H9 (cell line): ENCODE results near the gene PATL1. TPM values are rescaled to one million over a fixed set of nuclear protein-coding genes. Genes with fewer than 3 reads are reported as not detected.
"Not testable (repeated sequence)": the region's sequence is repeated elsewhere in the genome, so short reads cannot be mapped to it uniquely, and the experiment has no call there.

ENCODE experiments used
- DNase-seq: peaks from one replicate; pipeline ENCODE4 v3.0.0-alpha.2; 2017
- H2AFZ ChIP-seq: one replicate; pipeline ENCODE4 v1.6.1; 2013; ENCODE audit warnings: mild to moderate bottlenecking, low read length, control low read depth, moderate library complexity
- H2AK5ac ChIP-seq: 2 replicates; pipeline ENCODE4 v1.6.1; 2013; ENCODE audit warnings: low read length, control low read depth, mixed read lengths; ENCODE audit not compliant: insufficient read length
- H2BK120ac ChIP-seq: one replicate; pipeline ENCODE4 v1.6.1; 2013; ENCODE audit warnings: low read depth, mild to moderate bottlenecking, low read length, control low read depth, inconsistent platforms; ENCODE audit not compliant: poor library complexity, severe bottlenecking
- H2BK12ac ChIP-seq: 2 replicates; pipeline ENCODE4 v1.6.1; 2013; ENCODE audit warnings: low read length, control low read depth, mixed read lengths, low read depth; ENCODE audit not compliant: insufficient read length
- H2BK15ac ChIP-seq: 2 replicates; pipeline ENCODE4 v1.6.1; 2013; ENCODE audit warnings: low read depth, low read length, control low read depth
- H2BK20ac ChIP-seq: one replicate; pipeline ENCODE4 v1.6.1; 2013; ENCODE audit warnings: low read depth, mild to moderate bottlenecking, low read length, control low read depth, inconsistent platforms; ENCODE audit not compliant: poor library complexity, severe bottlenecking
- H2BK5ac ChIP-seq: 2 replicates; pipeline ENCODE4 v1.6.1; 2013; ENCODE audit warnings: low read length, control low read depth, mixed read lengths; ENCODE audit not compliant: insufficient read length
- H3K14ac ChIP-seq: 2 replicates; pipeline ENCODE4 v1.6.1; 2013; ENCODE audit warnings: low read length, control low read depth; ENCODE audit not compliant: insufficient read depth
- H3K18ac ChIP-seq: 2 replicates; pipeline ENCODE4 v1.6.1; 2013; ENCODE audit warnings: low read depth, mild to moderate bottlenecking, mixed read lengths, low read length, control low read depth; ENCODE audit not compliant: insufficient read length
- H3K23ac ChIP-seq: 2 replicates; pipeline ENCODE4 v1.6.1; 2013; ENCODE audit warnings: low read length, control low read depth, mixed read lengths, low read depth; ENCODE audit not compliant: insufficient read length
- H3K23me2 ChIP-seq: 2 replicates; pipeline ENCODE4 v1.6.1; 2013; ENCODE audit warnings: low read depth, mild to moderate bottlenecking, mixed read lengths, low read length, control low read depth; ENCODE audit not compliant: insufficient read length, poor library complexity, severe bottlenecking
- H3K27ac ChIP-seq: 2 replicates; pipeline ENCODE4 v1.5.1; 2013; ENCODE audit warnings: low read length, control low read depth, mixed read lengths, low read depth; ENCODE audit not compliant: insufficient read length
- H3K27me3 ChIP-seq: 2 replicates; pipeline ENCODE4 v1.6.1; 2013; ENCODE audit warnings: low read length, control low read depth, inconsistent platforms; ENCODE audit not compliant: insufficient read depth
- H3K4ac ChIP-seq: 2 replicates; pipeline ENCODE4 v1.6.1; 2013; ENCODE audit warnings: low read depth, mild to moderate bottlenecking, control low read depth, inconsistent platforms, low read length, moderate library complexity
- H3K4me1 ChIP-seq: 2 replicates; pipeline ENCODE4 v1.6.1; 2013; ENCODE audit warnings: low read length, control low read depth, inconsistent platforms; ENCODE audit not compliant: insufficient read depth
- H3K4me2 ChIP-seq: 2 replicates; pipeline ENCODE4 v1.6.1; 2013; ENCODE audit warnings: low read length, control low read depth, mixed read lengths; ENCODE audit not compliant: insufficient read length, insufficient read depth
- H3K56ac ChIP-seq: 2 replicates; pipeline ENCODE4 v1.6.1; 2013; ENCODE audit warnings: low read depth, mild to moderate bottlenecking, mixed read lengths, low read length, control low read depth; ENCODE audit not compliant: insufficient read length
- H3K79me1 ChIP-seq: 2 replicates; pipeline ENCODE4 v1.6.1; 2013; ENCODE audit warnings: low read depth, mild to moderate bottlenecking, moderate library complexity, low read length, control low read depth, inconsistent platforms; ENCODE audit not compliant: insufficient read depth, poor library complexity, severe bottlenecking
- H3K79me2 ChIP-seq: 2 replicates; pipeline ENCODE4 v1.6.1; 2013; ENCODE audit warnings: low read length, control low read depth, inconsistent platforms; ENCODE audit not compliant: insufficient read depth
- H3K9ac ChIP-seq: 2 replicates; pipeline ENCODE4 v1.6.1; 2013; ENCODE audit warnings: low read length, control low read depth, mixed read lengths; ENCODE audit not compliant: insufficient read length; ENCODE audit errors: extremely low read depth
- H3K9me3 ChIP-seq: one replicate; pipeline ENCODE4 v1.6.1; 2013; ENCODE audit warnings: low read depth, low read length, inconsistent platforms; ENCODE audit not compliant: control insufficient read depth
- H3T11ph ChIP-seq: one replicate; pipeline ENCODE4 v1.6.1; 2013; ENCODE audit warnings: mild to moderate bottlenecking, low read length, control low read depth, inconsistent platforms
- H4K20me1 ChIP-seq: one replicate; pipeline ENCODE4 v1.6.1; 2013; ENCODE audit not compliant: control insufficient read depth, insufficient read length, insufficient read depth
- H4K5ac ChIP-seq: 2 replicates; pipeline ENCODE4 v1.6.1; 2013; ENCODE audit warnings: low read depth, mild to moderate bottlenecking, mixed read lengths, low read length, control low read depth; ENCODE audit not compliant: insufficient read length
- H4K8ac ChIP-seq: replicated peaks from 2 replicates; pipeline ENCODE4 v1.6.1; 2013; ENCODE audit warnings: low read length, control low read depth, mixed read lengths, low read depth; ENCODE audit not compliant: insufficient read length
- H4K91ac ChIP-seq: 2 replicates; pipeline ENCODE4 v1.6.1; 2013; ENCODE audit warnings: low read depth, mild to moderate bottlenecking, moderate library complexity, mixed read lengths, low read length, control low read depth; ENCODE audit not compliant: insufficient read length
- H3K27ac Mint-ChIP-seq, 3 experiments: 2 replicates in 2 of 3; 3 replicates in 1 of 3; pipeline ENCODE4 v1.8.0; 2020 to 2021; ENCODE audit warnings: mixed read lengths in 3 of 3, mild to moderate bottlenecking in 1 of 3, moderate library complexity in 1 of 3
- H3K27me3 Mint-ChIP-seq: 2 replicates; pipeline ENCODE4 v1.8.0; 2021; ENCODE audit warnings: low read depth, mild to moderate bottlenecking, moderate library complexity, mixed read lengths
- H3K36me3 Mint-ChIP-seq, 3 experiments: 2 replicates in 2 of 3; 3 replicates in 1 of 3; pipeline ENCODE4 v1.8.0; 2020 to 2021; ENCODE audit warnings: low read depth in 3 of 3, mixed read lengths in 3 of 3; ENCODE audit not compliant: insufficient read depth in 1 of 3
- H3K4me1 Mint-ChIP-seq, 2 experiments: 2 replicates each; pipeline ENCODE4 v1.8.0; 2020; ENCODE audit warnings: mixed read lengths in 2 of 2
- H3K4me3 Mint-ChIP-seq, 2 experiments: 2 replicates in 1 of 2; 3 replicates in 1 of 2; pipeline ENCODE4 v1.8.0; 2020 to 2021; ENCODE audit warnings: mild to moderate bottlenecking in 2 of 2, mixed read lengths in 2 of 2, moderate library complexity in 1 of 2
- H3K9me3 Mint-ChIP-seq, 2 experiments: 2 replicates in 1 of 2; 3 replicates in 1 of 2; pipeline ENCODE4 v1.8.0; 2020; ENCODE audit warnings: mild to moderate bottlenecking in 2 of 2, mixed read lengths in 2 of 2, moderate library complexity in 1 of 2
- CTCF ChIP-seq: fragments of 200-600 bp; sonication (generic); conservative IDR thresholded peaks from 3 replicates; pipeline ENCODE4 v1.8.0; 2021; ENCODE audit warnings: antibody characterized with exemption, mild to moderate bottlenecking
- WGBS: extraction: QIAGEN DNeasy Blood & Tissue Kit; methylation state at CpG from one replicate; pipeline ENCODE4 v1.1.7; 2013; ENCODE audit warnings: missing lambda C conversion rate, low lambda C conversion rate, mixed read lengths; ENCODE audit not compliant: insufficient read length; ENCODE audit errors: extremely low coverage; 5-methylcytosine and 5-hydroxymethylcytosine counted together
- total RNA-seq: library from RNA; stranded (reverse); gene quantifications from 2 replicates; pipeline ENCODE4 v1.2.1, GENCODE V29; 2021

Gene PATL1
- total RNA-seq, 1 experiment from 2014 or later, result 31.4 TPM

- H3K4me3 Mint-ChIP-seq, result no peak overlapping the region
- H2BK12ac ChIP-seq, result no peak overlapping the region
- H3T11ph ChIP-seq, result no peak overlapping the region
- no peak overlapping the region for H4K5ac ChIP-seq
- H3K27ac ChIP-seq, result no peak overlapping the region
- no peak overlapping the region for H3K4me2 ChIP-seq
- H3K36me3 Mint-ChIP-seq, result no peaks in the 10 kb centered on the region; a peak in 1 of 7 replicates
- no peak overlapping the region for H2BK20ac ChIP-seq
- no peak overlapping the region for H3K14ac ChIP-seq
- no peak overlapping the region for H3K27ac Mint-ChIP-seq
- H3K23ac ChIP-seq, result no peak overlapping the region
- no peak overlapping the region for H2BK15ac ChIP-seq
- H2BK120ac ChIP-seq, result no peak overlapping the region
- H3K4ac ChIP-seq, result no peak overlapping the region
- no peak overlapping the region for H4K8ac ChIP-seq
- no peaks in the 10 kb centered on the region for H4K20me1 ChIP-seq
- WGBS, result no CpG with 5 or more reads among the region's 6 CpGs
- no peak overlapping the region for H3K18ac ChIP-seq
- no peaks in the 10 kb centered on the region for H3K4me1 Mint-ChIP-seq
- no peaks in the 10 kb centered on the region for H3K27me3 ChIP-seq
- H3K9ac ChIP-seq, result no peak overlapping the region
- H2AK5ac ChIP-seq, result no peak overlapping the region
- H2AFZ ChIP-seq, result no peak overlapping the region
- no peak for TF ChIP-seq CTCF
- no peak for DNase-seq
- H3K79me2 ChIP-seq, result no peaks in the 10 kb centered on the region
- no peak overlapping the region for H3K56ac ChIP-seq
- H4K91ac ChIP-seq, result no peak overlapping the region
- H3K27me3 Mint-ChIP-seq, result 0 out of 2 replicates have a peak, but pooled peaks cover 2% of the 10 kb centered on the region
- H3K9me3 Mint-ChIP-seq, result peaks cover 8 to 16% of the 10 kb centered on the region in 2 experiments; a peak in 4 of 5 replicates
- no peaks in the 10 kb centered on the region for H3K79me1 ChIP-seq
- no peaks in the 10 kb centered on the region for H3K9me3 ChIP-seq
- H2BK5ac ChIP-seq, result no peak overlapping the region
- H3K23me2 ChIP-seq, result no peaks in the 10 kb centered on the region
- no peaks in the 10 kb centered on the region for H3K4me1 ChIP-seq
Measured at GRCh38 chr11:59705294-59705693, 36.5 kb upstream of the PATL1 start.

GRCh38 chr11:59703515-59703914, 34.7 kb upstream of the PATL1 start:
- H3K4me2 ChIP-seq, H4K91ac ChIP-seq, H3K36me3 Mint-ChIP-seq, DNase-seq, H2AFZ ChIP-seq, H3K27ac Mint-ChIP-seq, H3K27me3 ChIP-seq, H3K18ac ChIP-seq, H2BK120ac ChIP-seq, H3K23me2 ChIP-seq, H2BK20ac ChIP-seq, H2BK5ac ChIP-seq, H4K5ac ChIP-seq, H3K4me3 Mint-ChIP-seq, H2BK12ac ChIP-seq, H3K9me3 ChIP-seq, H3K4ac ChIP-seq, H3K27ac ChIP-seq, H3K14ac ChIP-seq, H3K79me1 ChIP-seq, H3K4me1 ChIP-seq, H3K9ac ChIP-seq, H3K27me3 Mint-ChIP-seq, H3K4me1 Mint-ChIP-seq, H3T11ph ChIP-seq, H3K56ac ChIP-seq, H3K23ac ChIP-seq, H4K8ac ChIP-seq, H2BK15ac ChIP-seq, H2AK5ac ChIP-seq, H4K20me1 ChIP-seq, H3K79me2 ChIP-seq: not testable (repeated sequence)
- no CpG with 5 or more reads among the region's 1 CpG for WGBS
- H3K9me3 Mint-ChIP-seq, result peaks cover 12 to 20% of the 10 kb centered on the region in 2 experiments
